Right cardiac atrium (tissue), 5 donors: ENCODE measurements around the gene RASGRF2. TPM values are rescaled to one million over a fixed set of nuclear protein-coding genes. Genes with fewer than 3 reads are reported as not detected.
"Not testable (repeated sequence)": the region's sequence is repeated elsewhere in the genome, so short reads cannot be mapped to it uniquely, and the experiment has no call there.

ENCODE experiments used
- ATAC-seq, 2 donors: fragments of 200-7000 bp; cut with Tn5 transposase; one replicate each; pipeline versions ENCODE4 v1.8.0 to v1.9.1; 2020; ENCODE audit warnings: moderate library complexity in 2 of 2, mild to moderate bottlenecking in 1 of 2
- DNase-seq, 3 donors: peaks; one replicate each; pipeline ENCODE4 v3.0.0-alpha.2; 2020
- H3K27ac ChIP-seq: one replicate; pipeline ENCODE4 v1.5.1; 2013; ENCODE audit warnings: mild to moderate bottlenecking, low read length, control low read depth, moderate library complexity
- H3K27me3 ChIP-seq: one replicate; pipeline ENCODE4 v1.6.1; 2013; ENCODE audit not compliant: control insufficient read depth, insufficient read depth
- H3K4me1 ChIP-seq: one replicate; pipeline ENCODE4 v1.6.1; 2013; ENCODE audit warnings: low read length; ENCODE audit not compliant: control insufficient read depth, insufficient read depth
- H3K4me3 ChIP-seq: one replicate; pipeline ENCODE4 v1.5.1; 2013; ENCODE audit warnings: low read length, control low read depth
- H3K9me3 ChIP-seq: one replicate; pipeline ENCODE4 v1.6.1; 2013; ENCODE audit warnings: low read length; ENCODE audit not compliant: control insufficient read depth
- WGBS: extraction: QIAGEN DNeasy Blood & Tissue Kit; methylation state at CpG from one replicate; pipeline ENCODE4 v1.1.7; 2013; 5-methylcytosine and 5-hydroxymethylcytosine counted together
- intact Hi-C, 4 donors: fragments of 100-400 bp; cut with DNase I; formaldehyde crosslinking; loops; one replicate each; pipeline versions ENCODE4 v1.11.0 to v1.14.0; 2022 to 2023
- polyA plus RNA-seq: library from polyadenylated mRNA; stranded (reverse); fragments of 200-250 nt; gene quantifications from one replicate; pipeline ENCODE4 v1.2.3, GENCODE V29; 2013
- total RNA-seq, 4 donors: library from RNA; stranded (reverse); fragmentation: NEBNext Ultra II Directional; extraction: Animal tissue kit (Norgen Biotek cat#: 25700); gene quantifications; one replicate each; pipeline ENCODE4 v1.2.1, GENCODE V29; 2021
- donor health status: healthy with polysubstance abuse.
- donor health status: DM: no; HTN: yes; CAD: no.
- donor health status: DM: no; HTN: no; CAD: no.
- donor health status: DM: no; HTN: yes; CAD: no; lungs with severe emphysema.
- donor health status: DM: yes; HTN: yes; CAD: no.

RASGRF2 gene
- total and polyA plus RNA-seq, 5 donors: 2.7 to 5.0 (median 4.3) TPM

DNA sequence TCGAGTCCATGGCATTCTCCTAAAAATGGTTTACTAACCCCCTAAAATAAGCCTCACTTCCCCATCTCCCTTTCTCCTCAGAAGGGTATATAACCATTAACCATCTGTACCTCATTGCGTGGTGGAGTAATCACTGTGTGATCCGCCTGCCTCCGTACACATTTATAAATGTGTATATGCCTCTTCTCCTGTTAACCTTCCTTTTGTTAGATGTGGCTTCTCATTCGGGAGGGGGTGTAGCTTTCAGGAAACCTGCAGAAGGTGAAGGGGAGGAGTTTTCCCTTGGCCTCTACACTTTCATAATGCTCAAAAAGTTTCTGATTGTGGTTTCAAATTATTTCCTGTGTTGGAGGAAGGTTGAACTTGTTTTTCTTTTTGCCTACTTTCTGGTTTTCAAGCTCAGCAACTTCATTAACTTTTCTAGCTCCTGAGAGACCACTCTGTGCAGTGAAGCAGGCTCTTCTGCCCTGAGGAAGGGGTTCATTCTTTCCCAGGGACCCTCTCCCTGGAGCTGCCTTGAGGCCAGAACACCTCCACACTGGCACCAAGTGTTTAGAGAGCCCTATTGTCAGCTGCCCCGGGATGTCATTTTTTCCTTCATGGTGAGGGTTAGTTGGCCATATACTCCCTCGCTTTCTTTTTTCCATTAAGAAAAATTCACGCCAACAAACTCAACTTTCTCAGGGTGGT is 46.9 kb downstream of the RASGRF2 start:
- Histone ChIP-seq H3K4me1 (peaks cover 3% of the 10 kb centered on the region), H3K4me3 (no peak overlapping the region), H3K27ac (no peak overlapping the region), H3K9me3 (no peaks in the 10 kb centered on the region), H3K27me3 (no peaks in the 10 kb centered on the region)
- WGBS: 77% methylated on average over 8 of the region's 8 CpGs
- intact Hi-C loops: no loop called here
- DNase-seq (no peak), ATAC-seq (no peak)

DNA sequence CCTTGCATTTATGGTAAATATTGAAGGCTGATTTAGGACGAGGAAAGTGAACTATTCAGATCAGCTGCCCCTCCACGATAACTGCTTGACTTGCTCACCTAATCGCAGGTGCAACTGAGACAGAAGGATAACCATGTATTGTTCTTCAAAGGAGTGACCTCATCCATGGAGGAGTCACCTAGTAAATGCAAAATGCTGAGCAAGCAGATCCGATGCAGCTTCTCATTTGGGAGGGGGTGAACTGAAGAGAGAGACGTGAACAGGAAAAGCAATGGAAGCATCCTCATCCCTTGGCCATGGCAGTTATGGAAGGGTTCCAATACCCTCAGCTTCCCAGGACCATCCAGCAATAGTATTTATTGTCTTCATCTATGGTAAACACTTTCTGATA is 47.5 kb downstream of the RASGRF2 start:
- no peak overlapping the region for H3K27ac ChIP-seq
- no peak overlapping the region for H3K4me3 ChIP-seq
- H3K9me3 ChIP-seq: no peaks in the 10 kb centered on the region
- ATAC-seq (no peak), DNase-seq (no peak)
- intact Hi-C loops: no loop called here
- H3K27me3 ChIP-seq: no peaks in the 10 kb centered on the region
- WGBS: 81% methylated on average over 5 of the region's 5 CpGs
- H3K4me1 ChIP-seq: peaks cover 3% of the 10 kb centered on the region

DNA sequence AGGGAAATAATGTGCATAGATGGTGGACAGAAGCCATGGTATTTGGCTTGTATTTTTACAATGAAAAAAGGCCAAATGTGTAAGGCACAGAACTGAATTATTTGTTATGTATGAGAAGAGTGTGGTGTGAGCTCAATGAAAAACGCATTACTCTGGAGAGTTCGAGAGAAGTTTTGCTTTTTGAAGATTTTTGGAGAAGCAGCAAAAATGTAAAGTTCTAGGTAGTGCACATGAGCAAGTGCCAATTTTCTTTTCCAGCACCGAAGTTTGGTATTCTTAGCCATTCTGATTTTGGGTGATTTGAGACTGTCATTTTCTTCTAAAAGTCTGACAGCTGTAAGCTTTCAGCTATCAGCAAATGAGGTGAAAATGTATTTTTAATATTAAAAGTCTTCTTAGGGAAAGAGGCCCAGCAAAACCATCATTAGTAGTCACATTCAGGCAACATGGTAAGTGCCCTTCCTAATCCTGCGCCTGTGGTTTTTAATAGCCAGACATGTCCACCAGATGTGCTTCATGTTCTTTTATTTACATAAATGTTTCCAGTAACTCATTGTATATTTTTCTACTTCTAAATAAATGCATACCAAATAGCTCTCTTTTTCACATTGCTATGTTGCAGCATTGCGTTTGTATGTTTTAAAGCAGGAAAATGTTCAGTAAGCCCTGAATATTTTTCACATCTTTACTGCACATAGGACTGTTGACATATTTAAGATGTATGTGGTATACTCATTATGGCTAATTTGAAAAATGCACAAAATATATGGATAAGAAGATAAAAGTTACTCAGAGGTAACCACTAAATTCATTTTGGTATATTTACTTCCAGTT is 50.4 kb downstream of the RASGRF2 start:
- Histone ChIP-seq H3K4me3 (no peak overlapping the region), H3K27me3 (no peaks in the 10 kb centered on the region), H3K9me3 (no peaks in the 10 kb centered on the region), H3K4me1 (peaks cover 3% of the 10 kb centered on the region), H3K27ac (no peak overlapping the region)
- intact Hi-C loops: no loop called here
- no peak for ATAC-seq
- WGBS: 82% methylated on average over 5 of the region's 5 CpGs
- no peak for DNase-seq

DNA sequence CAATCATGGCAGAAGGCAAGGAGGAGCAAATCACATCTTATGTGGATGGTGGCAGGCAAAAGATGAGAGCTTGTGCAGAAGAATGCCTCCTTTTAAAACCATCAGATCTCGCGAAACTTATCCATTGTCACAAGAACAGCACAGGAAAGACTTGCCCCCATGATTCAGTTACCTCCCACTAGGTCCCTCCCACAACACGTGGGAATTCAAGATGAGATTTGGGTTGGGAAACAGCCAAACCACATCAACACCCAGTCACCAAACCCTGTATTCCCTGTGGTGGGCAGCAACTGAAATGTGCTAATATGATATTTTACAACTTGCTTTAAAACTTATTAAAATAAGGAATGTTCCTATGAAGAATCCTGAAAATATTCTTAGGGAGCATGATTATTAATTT is 54.2 kb downstream of the RASGRF2 start:
- H3K9me3 ChIP-seq: no peaks in the 10 kb centered on the region
- H3K27me3 ChIP-seq: no peaks in the 10 kb centered on the region
- no peaks in the 10 kb centered on the region for H3K4me1 ChIP-seq
- intact Hi-C loops: no loop called here
- H3K27ac ChIP-seq: no peak overlapping the region
- ATAC-seq: no peak
- H3K4me3 ChIP-seq: no peak overlapping the region
- DNase-seq: no peak
- 67% methylated on average over 3 of the region's 3 CpGs for WGBS

- Histone ChIP-seq H3K4me3 (no peak overlapping the region), H3K27ac (no peak overlapping the region), H3K4me1 (no peaks in the 10 kb centered on the region), H3K9me3 (no peaks in the 10 kb centered on the region), H3K27me3 (no peaks in the 10 kb centered on the region)
- ATAC-seq (no peak), DNase-seq (no peak)
- intact Hi-C loops: no loop called here
- WGBS: 0% methylated on average over 1 of the region's 1 CpG
Measured at GRCh38 chr5:81016116-81016515, 56.0 kb downstream of the RASGRF2 start.

DNA sequence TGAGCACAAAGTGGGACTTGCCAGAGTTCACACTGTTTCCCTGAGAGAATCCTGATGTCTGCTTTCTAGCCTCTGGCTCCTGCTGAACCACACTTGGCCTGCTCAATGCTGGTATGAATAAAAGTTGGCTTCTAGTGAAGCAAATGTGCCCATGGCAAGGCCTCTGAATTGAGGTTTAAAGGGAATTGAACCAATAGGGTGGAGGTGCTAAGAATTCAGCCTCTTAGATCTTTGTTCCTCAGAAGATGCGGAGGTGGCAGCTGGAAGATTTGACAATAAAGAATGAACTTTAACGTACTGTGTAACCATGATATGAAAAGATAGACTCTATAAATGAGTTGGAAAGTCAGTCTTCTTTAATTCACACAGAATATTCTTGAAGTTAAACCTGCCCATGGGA is 57.2 kb downstream of the RASGRF2 start:
- Histone ChIP-seq H3K4me3 (no peak overlapping the region), H3K9me3 (no peaks in the 10 kb centered on the region), H3K27ac (no peak overlapping the region), H3K4me1 (no peaks in the 10 kb centered on the region), H3K27me3 (no peaks in the 10 kb centered on the region)
- WGBS: 87% methylated on average over 2 of the region's 2 CpGs
- DNase-seq (no peak), ATAC-seq (no peak)
- intact Hi-C loops: no loop called here

DNA sequence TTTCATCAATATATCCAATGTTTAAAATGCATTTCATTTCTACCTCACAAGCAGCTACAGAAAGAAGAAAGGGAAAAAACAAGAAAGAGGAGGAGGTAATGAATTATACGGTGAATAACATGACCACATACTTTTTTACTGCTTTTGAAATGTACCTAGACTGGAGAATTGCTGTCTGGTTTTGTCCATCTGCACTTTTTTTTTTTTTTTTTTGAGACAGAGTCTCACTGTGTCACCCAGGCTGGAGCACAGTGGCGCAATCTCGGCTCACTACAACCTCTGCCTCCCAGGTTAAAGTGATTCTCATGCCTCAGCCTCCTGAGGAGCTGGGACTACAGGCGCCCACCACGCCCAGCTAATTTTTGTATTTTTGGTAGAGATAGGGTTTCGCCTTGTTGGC is 58.4 kb downstream of the RASGRF2 start:
- DNase-seq, intact Hi-C loops, H3K4me3 ChIP-seq, H3K27ac ChIP-seq, H3K27me3 ChIP-seq, H3K4me1 ChIP-seq, ATAC-seq, H3K9me3 ChIP-seq: not testable (repeated sequence)
- 94% methylated on average over 6 of the region's 6 CpGs for WGBS

DNA sequence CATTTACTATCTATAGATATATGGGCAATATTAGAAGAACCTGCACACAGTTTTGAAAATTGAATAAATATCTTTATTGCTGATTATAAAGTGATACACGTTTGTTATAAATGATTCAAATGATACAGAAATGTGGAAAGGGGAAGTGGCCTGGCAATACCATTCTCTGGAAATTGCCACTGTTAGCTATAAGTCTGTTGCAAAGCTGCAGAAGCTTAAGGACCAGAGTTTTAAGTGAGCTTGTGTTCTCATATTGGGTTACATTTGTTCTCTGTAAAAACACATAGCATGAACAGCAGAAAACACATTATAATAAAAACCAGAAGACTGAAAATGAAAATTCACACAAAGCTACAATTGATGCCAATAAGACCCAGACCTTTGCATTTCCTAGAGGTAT is 59.6 kb downstream of the RASGRF2 start:
- Histone ChIP-seq H3K27me3 (no peaks in the 10 kb centered on the region), H3K4me1 (no peaks in the 10 kb centered on the region), H3K9me3 (no peaks in the 10 kb centered on the region), H3K4me3 (no peak overlapping the region), H3K27ac (no peak overlapping the region)
- WGBS: 36% methylated on average over 1 of the region's 1 CpG
- no peak for ATAC-seq
- intact Hi-C loops: no loop called here
- no peak for DNase-seq

DNA sequence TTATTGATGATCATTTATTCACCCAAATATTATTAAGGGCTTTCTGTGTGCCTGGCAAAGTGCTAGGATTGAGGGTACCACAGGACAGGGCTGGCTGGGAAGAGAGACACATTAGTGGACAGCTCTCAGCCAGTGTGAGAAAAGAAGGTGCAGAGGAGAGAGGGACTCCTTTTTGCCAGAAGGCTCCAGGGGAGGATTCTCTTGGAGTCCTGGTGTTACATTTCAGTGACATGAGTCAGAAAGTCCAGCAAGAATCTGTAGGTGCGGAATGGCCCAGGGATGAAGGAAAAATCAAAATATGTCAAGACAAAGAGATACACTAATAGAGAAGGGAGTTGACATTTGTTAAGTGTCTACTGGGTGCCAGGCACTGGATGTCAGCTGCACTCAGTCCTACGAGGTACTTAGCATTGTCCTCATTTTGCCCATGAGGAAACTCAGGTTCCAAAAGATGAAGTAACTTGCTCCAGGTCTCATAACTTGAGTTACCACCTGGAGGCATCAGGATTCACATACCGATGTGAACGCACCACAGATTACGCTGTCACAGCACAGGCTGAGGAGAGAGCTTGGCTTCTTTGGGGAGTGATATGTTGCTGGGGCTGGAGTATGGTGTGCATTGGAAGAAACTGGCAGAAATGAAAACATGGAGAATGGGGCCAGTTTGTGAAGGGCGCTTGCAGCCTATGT is 60.5 kb downstream of the RASGRF2 start:
- no peak for DNase-seq
- Histone ChIP-seq H3K4me1 (no peaks in the 10 kb centered on the region), H3K9me3 (no peaks in the 10 kb centered on the region), H3K27me3 (no peaks in the 10 kb centered on the region), H3K4me3 (no peak overlapping the region), H3K27ac (no peak overlapping the region)
- 71% methylated on average over 6 of the region's 6 CpGs for WGBS
- no peak for ATAC-seq
- intact Hi-C loops: no loop called here

DNA sequence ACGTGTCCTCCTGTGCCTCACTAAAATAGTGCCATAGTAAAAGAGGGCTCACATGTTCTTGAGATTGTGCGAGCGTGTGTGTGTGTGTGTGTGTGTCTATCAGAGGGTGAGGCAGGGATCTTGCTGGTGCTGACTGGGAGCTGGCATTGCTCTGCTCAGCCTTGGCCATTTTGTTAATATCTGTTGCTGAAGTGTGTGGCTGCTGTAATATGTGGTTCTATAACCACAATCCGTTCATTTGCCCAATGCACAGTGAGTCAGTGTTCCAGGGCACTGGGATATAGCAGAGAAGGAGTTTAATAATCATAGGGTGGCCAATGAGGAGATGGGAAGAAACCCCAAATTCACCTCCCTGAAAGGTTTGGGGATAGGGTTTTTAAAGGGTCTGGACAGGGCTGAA is 61.3 kb downstream of the RASGRF2 start:
- intact Hi-C loops: no loop called here
- Histone ChIP-seq H3K4me3 (no peak overlapping the region), H3K4me1 (no peaks in the 10 kb centered on the region), H3K27me3 (no peaks in the 10 kb centered on the region), H3K27ac (no peak overlapping the region), H3K9me3 (no peaks in the 10 kb centered on the region)
- DNase-seq: no peak
- ATAC-seq: no peak
- 75% methylated on average over 4 of the region's 4 CpGs for WGBS

- intact Hi-C loops: no loop called here
Measured at GRCh38 chr5:81021951-81022687, 62.0 kb downstream of the RASGRF2 start.

More at GRCh38 chr5:81021951-81022687, 62.0 kb downstream of the RASGRF2 start:
- H3K27me3 ChIP-seq: no peaks in the 10 kb centered on the region
- ATAC-seq: peak in 1 of 2 donors; percentile 51
- no peak overlapping the region for H3K4me3 ChIP-seq
- no peak for DNase-seq
- WGBS: 77% methylated on average over 10 of the region's 10 CpGs
- no peaks in the 10 kb centered on the region for H3K9me3 ChIP-seq
- H3K27ac ChIP-seq: no peak overlapping the region
- no peaks in the 10 kb centered on the region for H3K4me1 ChIP-seq
